ENCODE measurements around the gene C9orf153. TPM values are rescaled to one million over a fixed set of nuclear protein-coding genes. Genes with fewer than 3 reads are reported as not detected.

C9orf153 gene
- total RNA-seq, 6 donors from 2014 or later: 0.30 to 1.5 (median 1.0) TPM; not detected in 3

Small RNAs within 50 kb of the gene (small RNA-seq; reads per million reads assigned to genes)
- gene AL137849.1 (0 reads per million in 4 donors), gene RN7SKP264 (0 reads per million in 4 donors)

Other genes starting within 250 kb of the C9orf153 start
- 10 to 100 TPM in 4 of 6 donors, 1 to 10 TPM in 2; 3.1 to 27.5 (median 15.7) TPM for gene GOLM1, start 160.1 kb downstream of the C9orf153 start, total RNA-seq
- 10 to 100 TPM in 5 of 6 donors, 1 to 10 TPM in 1; 8.0 to 34.1 (median 19.3) TPM for gene ISCA1, start 22.9 kb upstream of the C9orf153 start, total RNA-seq
- gene TUT7, start 94.8 kb upstream of the C9orf153 start, total RNA-seq: 100 to 1,000 TPM in 1 of 6 donors, 10 to 100 TPM in 5; 28.6 to 159 (median 47.3) TPM

Measured in upper lobe of left lung (tissue), 6 donors.